ENCODE data around the gene ZDBF2.
"Not testable (repeated sequence)": the region's sequence is repeated elsewhere in the genome, so short reads cannot be mapped to it uniquely, and the experiment has no call there.

ZDBF2 gene

GRCh38 chr2:206274434-206275311 lies at the start of gene ZDBF2:
TSS of gene ZDBF2 (plus strand) at chr2:206274663. CDS start at chr2:206281850, 7,187 bp downstream.
- DNase-seq (ENCODE audit: low read depth) = peak; percentile 13

- no peak for DNase-seq (ENCODE audit: low read depth)
These were observed 48.8 kb upstream of the ZDBF2 start for GRCh38 chr2:206225435-206226232.

- DNase-seq (ENCODE audit: low read depth) = not testable (repeated sequence)
These were observed 45.8 kb upstream of the ZDBF2 start for GRCh38 chr2:206228636-206229035.

GRCh38 chr2:206229642-206230041 lies 44.8 kb upstream of the ZDBF2 start:
- no peak for DNase-seq (ENCODE audit: low read depth)

- no peak for DNase-seq (ENCODE audit: low read depth)
These were observed 44.3 kb upstream of the ZDBF2 start for GRCh38 chr2:206230060-206230762.

- no peak for DNase-seq (ENCODE audit: low read depth)
These were observed 42.7 kb upstream of the ZDBF2 start for GRCh38 chr2:206231669-206232286.

- no peak for DNase-seq (ENCODE audit: low read depth)
These were observed 42.0 kb upstream of the ZDBF2 start for GRCh38 chr2:206232287-206233035.

GRCh38 chr2:206239157-206239556 lies 35.3 kb upstream of the ZDBF2 start:
- DNase-seq (ENCODE audit: low read depth) = no peak

- no peak for DNase-seq (ENCODE audit: low read depth)
These were observed 34.1 kb upstream of the ZDBF2 start for GRCh38 chr2:206240327-206240726.

- DNase-seq (ENCODE audit: low read depth) = no peak
These were observed 32.7 kb upstream of the ZDBF2 start for GRCh38 chr2:206241736-206242135.

- DNase-seq (ENCODE audit: low read depth) = no peak
These were observed 29.2 kb upstream of the ZDBF2 start for GRCh38 chr2:206245265-206245672.

- no peak for DNase-seq (ENCODE audit: low read depth)
These were observed 24.2 kb upstream of the ZDBF2 start for GRCh38 chr2:206250041-206250897.

GRCh38 chr2:206253125-206253776 lies 21.2 kb upstream of the ZDBF2 start:
- no peak for DNase-seq (ENCODE audit: low read depth)

- no peak for DNase-seq (ENCODE audit: low read depth)
These were observed 20.7 kb upstream of the ZDBF2 start for GRCh38 chr2:206253777-206254166.

- no peak for DNase-seq (ENCODE audit: low read depth)
These were observed 19.5 kb upstream of the ZDBF2 start for GRCh38 chr2:206255003-206255402.

- no peak for DNase-seq (ENCODE audit: low read depth)
These were observed 17.7 kb upstream of the ZDBF2 start for GRCh38 chr2:206256706-206257205.

GRCh38 chr2:206257350-206257749 lies 17.1 kb upstream of the ZDBF2 start:
- DNase-seq (ENCODE audit: low read depth) = no peak

- DNase-seq (ENCODE audit: low read depth) = no peak
These were observed 16.6 kb upstream of the ZDBF2 start for GRCh38 chr2:206257861-206258260.

GRCh38 chr2:206258615-206259014 lies 15.8 kb upstream of the ZDBF2 start:
- not testable (repeated sequence) for DNase-seq (ENCODE audit: low read depth)
